ENCODE results near the gene FLT3.

Gene FLT3

GRCh38 chr13:27970382-27971235, 129.8 kb downstream of the FLT3 start:
- Histone ChIP-seq H3K36me3 (ENCODE audit: control insufficient read depth, insufficient read depth, low read length) (no peaks in the 10 kb centered on the region), H3K9me3 (ENCODE audit: control insufficient read depth, low read length) (no peaks in the 10 kb centered on the region), H3K27ac (ENCODE audit: low read depth, low read length, severe bottlenecking) (peak overlapping the region; percentile 50), H3K4me3 (ENCODE audit: extremely low read depth, insufficient read depth, low read length, poor library complexity, severe bottlenecking) (no peak overlapping the region), H3K4me1 (ENCODE audit: control insufficient read depth, insufficient read depth, low read length, poor library complexity, severe bottlenecking) (peaks cover 18% of the 10 kb centered on the region)
- WGBS, 2 experiments (ENCODE audit: insufficient coverage in 2 of 2) = 1 to 2% methylated on average over 39 to 44 of the region's 53 CpGs

- 8 to 19% methylated on average over 3 to 4 of the region's 7 CpGs for WGBS, 2 experiments (ENCODE audit: insufficient coverage in 2 of 2)
- Histone ChIP-seq H3K27ac (ENCODE audit: low read depth, low read length, severe bottlenecking) (no peak overlapping the region), H3K36me3 (ENCODE audit: control insufficient read depth, insufficient read depth, low read length) (no peaks in the 10 kb centered on the region)
These were observed 130.5 kb downstream of the FLT3 start for GRCh38 chr13:27969866-27970229.

GRCh38 chr13:27969082-27969865, 131.1 kb downstream of the FLT3 start, which contains the start of gene CDX2:
TSS of gene CDX2 (minus strand) at chr13:27969315. CDS start at chr13:27969006, 309 bp downstream.
- Histone ChIP-seq H3K9me3 (ENCODE audit: control insufficient read depth, low read length) (no peaks in the 10 kb centered on the region), H3K36me3 (ENCODE audit: control insufficient read depth, insufficient read depth, low read length) (no peaks in the 10 kb centered on the region), H3K27ac (ENCODE audit: low read depth, low read length, severe bottlenecking) (peak within 1 kb of the TSS; percentile 33), H3K4me3 (ENCODE audit: extremely low read depth, insufficient read depth, low read length, poor library complexity, severe bottlenecking) (peak within 1 kb of the TSS; percentile 38), H3K4me1 (ENCODE audit: control insufficient read depth, insufficient read depth, low read length, poor library complexity, severe bottlenecking) (peaks cover 18% of the 10 kb centered on the region)
- WGBS, 2 experiments (ENCODE audit: insufficient coverage in 2 of 2) = 0 to 1% methylated on average over 17 to 24 of the region's 34 CpGs

More at GRCh38 chr13:27969866-27970229, 130.5 kb downstream of the FLT3 start:
- Histone ChIP-seq H3K4me3 (ENCODE audit: extremely low read depth, insufficient read depth, low read length, poor library complexity, severe bottlenecking) (no peak overlapping the region), H3K4me1 (ENCODE audit: control insufficient read depth, insufficient read depth, low read length, poor library complexity, severe bottlenecking) (peaks cover 18% of the 10 kb centered on the region), H3K9me3 (ENCODE audit: control insufficient read depth, low read length) (no peaks in the 10 kb centered on the region)

- H3K36me3 ChIP-seq (ENCODE audit: control insufficient read depth, insufficient read depth, low read length) = no peaks in the 10 kb centered on the region
- peaks cover 18% of the 10 kb centered on the region for H3K4me1 ChIP-seq (ENCODE audit: control insufficient read depth, insufficient read depth, low read length, poor library complexity, severe bottlenecking)
- H3K4me3 ChIP-seq (ENCODE audit: extremely low read depth, insufficient read depth, low read length, poor library complexity, severe bottlenecking) = peak overlapping the region; percentile 38
- WGBS, 2 experiments (ENCODE audit: insufficient coverage in 2 of 2) = 1% methylated on average over 75 to 78 of the region's 86 CpGs
- no peak overlapping the region for H3K27ac ChIP-seq (ENCODE audit: low read depth, low read length, severe bottlenecking)
- H3K9me3 ChIP-seq (ENCODE audit: control insufficient read depth, low read length) = no peaks in the 10 kb centered on the region
These were observed 131.9 kb downstream of the FLT3 start for GRCh38 chr13:27968316-27969081.

- WGBS, 2 experiments (ENCODE audit: insufficient coverage in 2 of 2) = 1 to 2% methylated on average over 28 to 31 of the region's 33 CpGs
- H3K9me3 ChIP-seq (ENCODE audit: control insufficient read depth, low read length) = no peaks in the 10 kb centered on the region
- H3K4me1 ChIP-seq (ENCODE audit: control insufficient read depth, insufficient read depth, low read length, poor library complexity, severe bottlenecking) = peaks cover 18% of the 10 kb centered on the region
- peak overlapping the region; percentile 38 for H3K4me3 ChIP-seq (ENCODE audit: extremely low read depth, insufficient read depth, low read length, poor library complexity, severe bottlenecking)
- H3K27ac ChIP-seq (ENCODE audit: low read depth, low read length, severe bottlenecking) = no peak overlapping the region
- no peaks in the 10 kb centered on the region for H3K36me3 ChIP-seq (ENCODE audit: control insufficient read depth, insufficient read depth, low read length)
These were observed 132.6 kb downstream of the FLT3 start for GRCh38 chr13:27967736-27968315.

- Histone ChIP-seq H3K9me3 (ENCODE audit: control insufficient read depth, low read length) (no peaks in the 10 kb centered on the region), H3K4me1 (ENCODE audit: control insufficient read depth, insufficient read depth, low read length, poor library complexity, severe bottlenecking) (peaks cover 19% of the 10 kb centered on the region), H3K36me3 (ENCODE audit: control insufficient read depth, insufficient read depth, low read length) (no peaks in the 10 kb centered on the region), H3K27ac (ENCODE audit: low read depth, low read length, severe bottlenecking) (no peak overlapping the region), H3K4me3 (ENCODE audit: extremely low read depth, insufficient read depth, low read length, poor library complexity, severe bottlenecking) (peak overlapping the region; percentile 38)
- 0 to 3% methylated on average over 8 to 15 of the region's 18 CpGs for WGBS, 2 experiments (ENCODE audit: insufficient coverage in 2 of 2)
These were observed 133.1 kb downstream of the FLT3 start for GRCh38 chr13:27967203-27967735.

GRCh38 chr13:27966641-27967202, 133.7 kb downstream of the FLT3 start:
- WGBS, 2 experiments (ENCODE audit: insufficient coverage in 2 of 2) = 1 to 3% methylated on average over 22 to 25 of the region's 38 CpGs
- H3K4me3 ChIP-seq (ENCODE audit: extremely low read depth, insufficient read depth, low read length, poor library complexity, severe bottlenecking) = peak overlapping the region; percentile 38
- H3K27ac ChIP-seq (ENCODE audit: low read depth, low read length, severe bottlenecking) = no peak overlapping the region

GRCh38 chr13:27965740-27966640, 134.4 kb downstream of the FLT3 start:
- WGBS, 2 experiments (ENCODE audit: insufficient coverage in 2 of 2) = 2% methylated on average over 34 to 41 of the region's 45 CpGs
- H3K4me1 ChIP-seq (ENCODE audit: control insufficient read depth, insufficient read depth, low read length, poor library complexity, severe bottlenecking) = peaks cover 19% of the 10 kb centered on the region
- H3K27ac ChIP-seq (ENCODE audit: low read depth, low read length, severe bottlenecking) = no peak overlapping the region
- H3K9me3 ChIP-seq (ENCODE audit: control insufficient read depth, low read length) = no peaks in the 10 kb centered on the region
- H3K36me3 ChIP-seq (ENCODE audit: control insufficient read depth, insufficient read depth, low read length) = no peaks in the 10 kb centered on the region
- peak overlapping the region; percentile 38 for H3K4me3 ChIP-seq (ENCODE audit: extremely low read depth, insufficient read depth, low read length, poor library complexity, severe bottlenecking)

More at GRCh38 chr13:27966641-27967202, 133.7 kb downstream of the FLT3 start:
- Histone ChIP-seq H3K36me3 (ENCODE audit: control insufficient read depth, insufficient read depth, low read length) (no peaks in the 10 kb centered on the region), H3K4me1 (ENCODE audit: control insufficient read depth, insufficient read depth, low read length, poor library complexity, severe bottlenecking) (peaks cover 21% of the 10 kb centered on the region), H3K9me3 (ENCODE audit: control insufficient read depth, low read length) (no peaks in the 10 kb centered on the region)

GRCh38 chr13:27965343-27965739, 135.0 kb downstream of the FLT3 start:
- H3K9me3 ChIP-seq (ENCODE audit: control insufficient read depth, low read length) = no peaks in the 10 kb centered on the region
- no peak overlapping the region for H3K27ac ChIP-seq (ENCODE audit: low read depth, low read length, severe bottlenecking)
- no peaks in the 10 kb centered on the region for H3K36me3 ChIP-seq (ENCODE audit: control insufficient read depth, insufficient read depth, low read length)
- peaks cover 23% of the 10 kb centered on the region for H3K4me1 ChIP-seq (ENCODE audit: control insufficient read depth, insufficient read depth, low read length, poor library complexity, severe bottlenecking)
- H3K4me3 ChIP-seq (ENCODE audit: extremely low read depth, insufficient read depth, low read length, poor library complexity, severe bottlenecking) = peak overlapping the region; percentile 38
- WGBS, 2 experiments (ENCODE audit: insufficient coverage in 2 of 2) = 13 to 21% methylated on average over 5 to 6 of the region's 7 CpGs

Data from mesodermal cell (in vitro differentiated cells).